ENCODE results near the gene GNPTG.

GRCh38 chr16:1308977-1309885, 42.5 kb upstream of the GNPTG start, which contains the start of gene UBE2I:
- no peak for TF ChIP-seq CTCF (IDR thresholded peaks at IDR 0.05)
- peak; percentile 98 for TF ChIP-seq EZH2 (IDR thresholded peaks at IDR 0.05; ENCODE audit: borderline replicate concordance, insufficient read depth, low read depth, low read length, poor library complexity, severe bottlenecking)
